ENCODE measurements around the gene NOX3. TPM values are rescaled to one million over a fixed set of nuclear protein-coding genes. Genes with fewer than 3 reads are reported as not detected.

NOX3 gene
- total and polyA plus RNA-seq, 2 of the 8 experiments (the other 6 are each of a cell fraction or from before 2014, with no cell fraction given): not detected

DNA sequence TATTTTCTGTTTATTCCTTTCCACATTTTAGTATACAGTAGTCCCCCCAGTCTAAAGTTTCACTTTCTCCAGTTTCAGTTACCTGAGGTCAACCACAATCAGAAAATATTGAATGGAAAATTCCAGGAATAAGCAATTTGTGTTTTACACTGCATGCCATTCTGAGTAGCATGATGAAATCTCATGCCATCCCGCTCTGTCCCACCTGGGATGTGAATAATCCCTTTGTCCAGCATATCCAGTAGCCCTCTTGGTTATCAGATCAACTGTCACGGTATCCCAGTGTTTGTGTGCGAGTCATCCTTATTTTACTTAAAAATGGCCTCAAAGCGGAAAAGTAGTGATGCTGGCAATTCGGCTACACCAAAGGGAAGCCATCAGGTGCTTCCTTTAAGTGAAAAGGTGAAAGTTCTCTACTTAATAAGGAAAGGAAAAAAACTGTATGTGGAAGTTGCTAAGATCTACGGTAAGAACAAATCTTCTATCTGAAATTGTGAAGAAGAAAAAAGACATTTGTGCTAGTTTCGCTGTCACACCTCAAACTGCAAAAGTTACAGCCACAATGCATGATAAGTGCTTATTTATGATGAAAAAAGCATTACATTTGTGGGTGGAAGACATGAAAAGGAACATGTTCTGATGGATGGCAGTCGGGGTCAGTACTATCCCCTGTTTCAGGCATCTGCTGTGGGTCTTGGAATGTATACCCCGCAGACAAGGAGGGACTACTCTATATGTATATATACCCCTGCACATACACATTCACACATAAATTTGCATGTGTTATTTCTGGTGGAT, 11.3 kb downstream of the NOX3 start (continued):
- TF ChIP-seq, protein P1, sequence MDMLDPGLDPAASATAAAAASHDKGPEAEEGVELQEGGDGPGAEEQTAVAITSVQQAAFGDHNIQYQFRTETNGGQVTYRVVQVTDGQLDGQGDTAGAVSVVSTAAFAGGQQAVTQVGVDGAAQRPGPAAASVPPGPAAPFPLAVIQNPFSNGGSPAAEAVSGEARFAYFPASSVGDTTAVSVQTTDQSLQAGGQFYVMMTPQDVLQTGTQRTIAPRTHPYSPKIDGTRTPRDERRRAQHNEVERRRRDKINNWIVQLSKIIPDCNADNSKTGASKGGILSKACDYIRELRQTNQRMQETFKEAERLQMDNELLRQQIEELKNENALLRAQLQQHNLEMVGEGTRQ (IDR thresholded peaks at IDR 0.05; ENCODE audit: low read length): no peak
- TF ChIP-seq YY1 (IDR thresholded peaks at IDR 0.05; ENCODE audit: low read depth, low read length) (no peak), HDAC6 (IDR thresholded peaks at IDR 0.05; ENCODE audit: low read depth, low read length) (no peak), POLR2A (IDR thresholded peaks at IDR 0.05; ENCODE audit: control extremely low read depth in 1 of 2, low read depth in 2 of 2, low read length in 2 of 2) (no peak), TAF1 (IDR thresholded peaks at IDR 0.05; ENCODE audit: low read depth, low read length) (no peak), BRCA1 (IDR thresholded peaks at IDR 0.05; ENCODE audit: low read depth, low read length) (no peak), SIX5 (IDR thresholded peaks at IDR 0.05; ENCODE audit: low read depth, low read length) (no peak)
